K562 (cell line): ENCODE results near the gene DISC1. TPM values are rescaled to one million over a fixed set of nuclear protein-coding genes. Genes with fewer than 3 reads are reported as not detected.

Experiments
- ATAC-seq: fragments of 200-7000 bp; cut with Tn5 transposase; 3 replicates; pipeline ENCODE4 v1.9.1; 2020; ENCODE audit warnings: moderate library complexity
- BruUV-seq: library from RNA; stranded (reverse); fragments of 400-500 nt; replicated peaks from 2 replicates; lab custom pipeline; 2021; lab: Mats Ljungman, UMichigan
- CTCF ChIA-PET: fragments of 300-600 bp; formaldehyde crosslinking; extraction: SDS; loops from one replicate; lab custom pipeline; 2021; ENCODE audit warnings: low intra/inter-chr PET ratio; lab: Yijun Ruan, JAX
- POLR2A ChIA-PET: fragments of 300-600, 350-650 bp; sonication (Branson Sonifier 250); formaldehyde crosslinking; extraction: SDS; loops from one replicate; lab custom pipeline; 2021; ENCODE audit warnings: antibody characterized with exemption, inconsistent platforms; lab: Yijun Ruan, JAX
- DNase-seq, 4 experiments: peaks; one replicate each; pipeline versions ENCODE4 v3.0.0 to v3.0.0-alpha.2; 2011 to 2018; ENCODE audit warnings: low spot score in 3 of 4, mixed read lengths in 3 of 4; ENCODE audit errors: extremely low read depth in 1 of 4
- FAIRE-seq: peaks from 2 replicates; lab custom pipeline; 2011; peaks lifted over from hg19 to GRCh38; lab: Jason Lieb, UNC
- H2AFZ ChIP-seq: 2 replicates; pipeline ENCODE4 v1.6.0; 2011; ENCODE audit warnings: low read depth, low read length, control low read depth, inconsistent platforms
- H3K27ac ChIP-seq: fragments of 200-600 bp; 3 replicates; pipeline ENCODE4 v1.8.0; 2011; ENCODE audit warnings: low read depth, mild to moderate bottlenecking, control low read depth, inconsistent platforms, low read length, moderate library complexity, mixed read lengths; ENCODE audit errors: extremely low read depth
- H3K27me3 ChIP-seq, 2 experiments: fragments of 300-600 bp in 1 of 2; 2 replicates in 1 of 2; 3 replicates in 1 of 2; pipeline versions ENCODE4 v1.6.0 to v1.8.0; 2011; ENCODE audit warnings: inconsistent platforms in 2 of 2, low read length in 2 of 2, mild to moderate bottlenecking in 1 of 2, mixed read lengths in 1 of 2, moderate library complexity in 1 of 2; ENCODE audit not compliant: control insufficient read depth in 2 of 2, insufficient read depth in 2 of 2
- H3K36me3 ChIP-seq: fragments of 300-600 bp; 3 replicates; pipeline ENCODE4 v1.8.0; 2011; ENCODE audit warnings: mild to moderate bottlenecking, low read length, inconsistent platforms; ENCODE audit not compliant: control insufficient read depth, insufficient read depth
- H3K4me1 ChIP-seq, 2 experiments: fragments of 200-600 bp in 1 of 2; replicated peaks in 1 of 2; 2 replicates in 1 of 2; 3 replicates in 1 of 2; pipeline versions ENCODE4 v1.5.1 to v1.8.0; 2011; ENCODE audit warnings: inconsistent platforms in 2 of 2, low read length in 2 of 2, mild to moderate bottlenecking in 1 of 2, mixed read lengths in 1 of 2, moderate library complexity in 1 of 2; ENCODE audit not compliant: control insufficient read depth in 2 of 2, insufficient read depth in 2 of 2
- H3K4me2 ChIP-seq: 2 replicates; pipeline ENCODE4 v1.6.1; 2011; ENCODE audit warnings: low read length, control low read depth, inconsistent platforms, mixed read lengths; ENCODE audit not compliant: insufficient read depth
- H3K4me3 ChIP-seq: fragments of 200-600 bp; sonication (generic), shearing (Covaris generic); 2 replicates; pipeline ENCODE4 v1.5.1; 2016; ENCODE audit warnings: control low read depth, inconsistent platforms
- H3K79me2 ChIP-seq: fragments of 200-600 bp; 3 replicates; pipeline ENCODE4 v1.8.0; 2011; ENCODE audit warnings: low read length, inconsistent platforms; ENCODE audit not compliant: control insufficient read depth, insufficient read depth
- H3K9ac ChIP-seq, 2 experiments: 2 replicates each; pipeline versions ENCODE4 v1.6.0 to v1.6.1; 2011; ENCODE audit warnings: low read depth in 2 of 2, low read length in 2 of 2, control low read depth in 1 of 2, inconsistent platforms in 1 of 2, mild to moderate bottlenecking in 1 of 2, mixed read lengths in 1 of 2; ENCODE audit not compliant: insufficient read depth in 1 of 2
- H3K9me1 ChIP-seq: one replicate; pipeline ENCODE4 v1.6.0; 2011; ENCODE audit warnings: inconsistent platforms, mild to moderate bottlenecking, low read length, moderate library complexity; ENCODE audit not compliant: control insufficient read depth, insufficient read depth
- H3K9me3 ChIP-seq: replicated peaks from 2 replicates; pipeline ENCODE4 v1.5.1; 2011; ENCODE audit warnings: low read depth, low read length, inconsistent platforms; ENCODE audit not compliant: control insufficient read depth, insufficient read depth
- H4K20me1 ChIP-seq: replicated peaks from 2 replicates; pipeline ENCODE4 v1.6.1; 2011; ENCODE audit warnings: low read length, inconsistent platforms, mixed read lengths; ENCODE audit not compliant: control insufficient read depth, insufficient read depth
- NFIX ChIP-seq: fragments of 250-450 bp; sonication (Bioruptor Pico); IDR thresholded peaks from 2 replicates; pipeline ENCODE4 v1.4.0; 2020; ENCODE audit warnings: low read depth, mild to moderate bottlenecking, moderate library complexity
- ZBTB1 ChIP-seq: sonication (generic); formaldehyde crosslinking; IDR thresholded peaks from 2 replicates; pipeline ENCODE4 v1.8.1; 2023; ENCODE audit warnings: missing genetic modification reagents, low read depth, mild to moderate bottlenecking, borderline replicate concordance
- ZNF512 ChIP-seq: IDR thresholded peaks from 2 replicates; pipeline ENCODE4 v1.6.1; 2016; ENCODE audit warnings: missing genetic modification characterization, missing compliant biosample characterization
- WGBS: fragments of 100-300 bp; shearing (Covaris generic); methylation state at CpG from one replicate; pipeline ENCODE4 v1.1.6; 2016; ENCODE audit warnings: low coverage, mixed read lengths; ENCODE audit not compliant: insufficient coverage; ENCODE audit errors: missing lambda C conversion rate; 5-methylcytosine and 5-hydroxymethylcytosine counted together
- in situ Hi-C: fragments of 300-500 bp; cut with MboI; formaldehyde crosslinking; loops from 4 replicates; pipeline ENCODE4 v1.15.0; 2018; ENCODE audit warnings: inconsistent platforms, mixed read lengths
- intact Hi-C: fragments of 100-400 bp; cut with micrococcal nuclease; formaldehyde crosslinking; loops from 2 replicates; pipeline ENCODE4 v1.14.2; 2022
- polyA plus RNA-seq, 8 experiments: library from polyadenylated mRNA; depleted of rRNA in 4 of 8; stranded (reverse) in 5 of 8; unstranded in 3 of 8; fragments of >200 nt; fragmentation: Nextera tagmentation in 2 of 8; fragmentation: Illumina TruSeq in 1 of 8; extraction: Ambion mirVana in 2 of 8; extraction: Trizol in 1 of 8; gene quantifications; 2 replicates each; pipeline versions ENCODE4 v1.2.1 to v1.2.3, GENCODE V29; 2011 to 2014; ENCODE audit warnings: inconsistent platforms in 1 of 8, missing spikeins in 1 of 8
- total RNA-seq, 7 experiments: library from RNA; depleted of rRNA in 6 of 7; stranded (reverse); fragments of >200 nt in 6 of 7; fragmentation: Illumina TruSeq in 2 of 7; extraction: Trizol in 2 of 7; gene quantifications; 2 replicates each; pipeline versions ENCODE4 v1.2.1 to v1.2.3, GENCODE V29; 2011 to 2021; ENCODE audit warnings: low replicate concordance in 1 of 7

Gene DISC1
- total and polyA plus RNA-seq, 9 of the 15 experiments (the other 6 are each of a cell fraction or from before 2014, with no cell fraction given) = 0.01 to 0.11 (median 0.08) TPM; not detected in 1

- Histone ChIP-seq H3K27me3 (no peaks in the 10 kb centered on the region), H3K9ac (no peak overlapping the region), H3K9me1 (no peaks in the 10 kb centered on the region), H3K9me3 (no peaks in the 10 kb centered on the region), H3K4me3 (no peak overlapping the region), H4K20me1 (no peaks in the 10 kb centered on the region), H3K79me2 (no peaks in the 10 kb centered on the region), H2AFZ (no peak overlapping the region), H3K4me1 (no peaks in the 10 kb centered on the region), H3K36me3 (no peaks in the 10 kb centered on the region), H3K27ac (no peak overlapping the region), H3K4me2 (no peak overlapping the region)
- BruUV-seq = no TSS peak
- ATAC-seq (no peak), DNase-seq (no peak), FAIRE-seq (peak; percentile 11)
- ChIA-PET POLR2A (no interaction called here), CTCF (no interaction called here)
- no peak for TF ChIP-seq ZBTB1 (CRISPR knock-in tag)
- TF ChIP-seq ZNF512 (tag) = no peak
- no peak for TF ChIP-seq NFIX (CRISPR knock-in tag)
- in situ Hi-C loops = no loop called here
- WGBS = 0% methylated on average over 4 of the region's 4 CpGs
- intact Hi-C loops = no loop called here
Observed at GRCh38 chr1:231985296-231986023, 358.9 kb downstream of the DISC1 start.
